OCI-LY7 (cell line): Measurements from ENCODE around the gene GATAD2B. TPM values are rescaled to one million over a fixed set of nuclear protein-coding genes. Genes with fewer than 3 reads are reported as not detected.
"Not testable (repeated sequence)": the region's sequence is repeated elsewhere in the genome, so short reads cannot be mapped to it uniquely, and the experiment has no call there.

Experiments
- BruUV-seq: library from RNA; stranded (reverse); fragments of 400-500 nt; replicated peaks from 2 replicates; lab custom pipeline; 2021; lab: Mats Ljungman, UMichigan
- CTCF ChIA-PET: fragments of 300-600 bp; sonication (Branson Sonifier 250); formaldehyde crosslinking; loops from one replicate; lab custom pipeline; 2022; ENCODE audit warnings: antibody characterized with exemption; ENCODE audit not compliant: unreplicated experiment; lab: Charles Lee
- POLR2A ChIA-PET: fragments of 300-600 bp; sonication (Branson Sonifier 250); formaldehyde crosslinking; loops from one replicate; lab custom pipeline; 2022; ENCODE audit warnings: antibody characterized with exemption; lab: Charles Lee
- DNase-seq: peaks from one replicate; pipeline ENCODE4 v3.0.0-alpha.2; 2015; ENCODE audit warnings: low spot score
- H2AFZ ChIP-seq: fragments of 200-600 bp; sonication (generic), shearing (Covaris generic); 2 replicates; pipeline ENCODE4 v1.6.1; 2014; ENCODE audit warnings: mild to moderate bottlenecking, antibody characterized with exemption, low read length, moderate library complexity
- H3K27ac ChIP-seq: fragments of 200-600 bp; sonication (generic); 2 replicates; pipeline ENCODE4 v1.5.1; 2014; ENCODE audit warnings: mixed run types, low read depth, mild to moderate bottlenecking, moderate library complexity, low read length, inconsistent platforms; ENCODE audit not compliant: poor library complexity, severe bottlenecking
- H3K36me3 ChIP-seq: fragments of 200-600 bp; sonication (generic); 2 replicates; pipeline ENCODE4 v1.6.1; 2014; ENCODE audit warnings: mild to moderate bottlenecking, antibody characterized with exemption, low read length, moderate library complexity, mixed read lengths; ENCODE audit not compliant: insufficient read depth
- H3K4me1 ChIP-seq: fragments of 200-600 bp; sonication (generic); 2 replicates; pipeline ENCODE4 v1.5.1; 2014; ENCODE audit warnings: mild to moderate bottlenecking, low read length; ENCODE audit not compliant: insufficient read depth, poor library complexity, severe bottlenecking
- H3K4me2 ChIP-seq: fragments of 200-600 bp; sonication (generic); 2 replicates; pipeline ENCODE4 v1.6.1; 2014; ENCODE audit warnings: mild to moderate bottlenecking, low read length
- H3K4me3 ChIP-seq: fragments of 200-600 bp; sonication (generic); 2 replicates; pipeline ENCODE4 v1.5.1; 2014; ENCODE audit warnings: mild to moderate bottlenecking, low read depth, low read length; ENCODE audit not compliant: poor library complexity, severe bottlenecking
- H3K79me2 ChIP-seq: fragments of 200-600 bp; sonication (generic); 2 replicates; pipeline ENCODE4 v1.6.1; 2016; ENCODE audit warnings: low read depth, mild to moderate bottlenecking, low read length, moderate library complexity, mixed read lengths; ENCODE audit not compliant: insufficient read depth
- H3K9me2 ChIP-seq: fragments of 200-600 bp; sonication (generic); 2 replicates; pipeline ENCODE4 v1.6.1; 2016; ENCODE audit warnings: mild to moderate bottlenecking, low read length, mixed read lengths; ENCODE audit not compliant: insufficient read depth
- H3K9me3 ChIP-seq: fragments of 200-600 bp; sonication (generic); 2 replicates; pipeline ENCODE4 v1.6.1; 2014; ENCODE audit warnings: mild to moderate bottlenecking, mixed run types, low read length, mixed read lengths
- H4K20me1 ChIP-seq: fragments of 200-600 bp; sonication (generic); 2 replicates; pipeline ENCODE4 v1.6.1; 2014; ENCODE audit warnings: mild to moderate bottlenecking, antibody characterized with exemption, low read length, moderate library complexity, mixed read lengths; ENCODE audit not compliant: insufficient read depth
- EZH2phosphoT487 ChIP-seq: fragments of 200-600 bp; sonication (generic); IDR thresholded peaks from 2 replicates; pipeline ENCODE4 v1.6.1; 2018; ENCODE audit warnings: low read depth, borderline replicate concordance, mild to moderate bottlenecking, mixed run types, antibody characterized with exemption, low read length, moderate library complexity, mixed read lengths
- intact Hi-C: fragments of 100-400 bp; cut with micrococcal nuclease; formaldehyde crosslinking; loops from one replicate; pipeline ENCODE4 v1.10.0; 2022; ENCODE audit not compliant: unreplicated experiment
- total RNA-seq, 2 experiments: library from RNA; depleted of rRNA in 1 of 2; stranded (reverse); fragments of >200 nt in 1 of 2; shearing (Covaris generic) in 1 of 2; gene quantifications; 2 replicates each; pipeline ENCODE4 v1.2.3, GENCODE V29; 2014 to 2022
- TF ChIP-seq, protein P1 (sequence below): fragments of 200-600 bp; sonication (generic); conservative IDR thresholded peaks from 2 replicates; pipeline ENCODE4 v1.5.1; 2014; ENCODE audit warnings: mild to moderate bottlenecking, antibody characterized with exemption, low read length, moderate library complexity, mixed read lengths

The GATAD2B gene
- total RNA-seq, 2 experiments from 2014 or later: 11.2 to 65.2 TPM

DNA sequence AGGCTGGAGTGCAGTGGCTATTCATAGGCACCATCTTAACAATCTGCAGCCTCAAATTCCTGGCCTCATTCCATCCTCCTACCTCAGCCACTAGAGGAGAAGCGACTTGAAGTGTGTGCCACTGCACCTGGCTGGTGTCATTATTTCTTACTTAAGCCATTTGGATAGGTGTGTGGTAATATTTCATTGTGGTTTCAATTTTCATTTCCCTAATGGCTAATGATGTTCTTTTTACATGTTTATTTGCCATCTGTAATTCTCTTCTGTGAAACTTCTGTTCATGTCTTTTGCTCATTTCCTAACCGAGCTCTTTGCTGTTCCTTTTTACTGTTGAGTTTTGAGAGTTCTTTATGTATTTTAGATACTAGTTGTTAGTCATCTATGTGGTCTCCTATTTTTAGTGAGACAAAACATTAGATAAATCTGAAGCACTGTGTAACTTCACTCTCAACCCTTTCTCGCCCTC, 80.7 kb downstream of the GATAD2B start:
- Histone ChIP-seq H3K4me3 (no peak overlapping the region), H3K4me2 (peak overlapping the region; percentile 53), H3K9me2 (no peaks in the 10 kb centered on the region), H3K36me3 (peaks cover 19% of the 10 kb centered on the region), H4K20me1 (no peaks in the 10 kb centered on the region), H3K9me3 (peaks cover 6% of the 10 kb centered on the region; the same call in 1 of the 2 replicates), H2AFZ (no peak overlapping the region), H3K4me1 (peaks cover 44% of the 10 kb centered on the region), H3K79me2 (peaks cover 58% of the 10 kb centered on the region), H3K27ac (peak overlapping the region; percentile 73)
- DNase-seq: peak; percentile 52
- ChIA-PET CTCF (no interaction called here), POLR2A (interaction anchor here (0.7 to 0.9 kb wide), 2 partner anchors 20 to 81 kb away, joined by 3 to 4 read pairs; partner anchors contain the start of gene GATAD2B)
- intact Hi-C loops: no loop called here
- TF ChIP-seq, protein P1, sequence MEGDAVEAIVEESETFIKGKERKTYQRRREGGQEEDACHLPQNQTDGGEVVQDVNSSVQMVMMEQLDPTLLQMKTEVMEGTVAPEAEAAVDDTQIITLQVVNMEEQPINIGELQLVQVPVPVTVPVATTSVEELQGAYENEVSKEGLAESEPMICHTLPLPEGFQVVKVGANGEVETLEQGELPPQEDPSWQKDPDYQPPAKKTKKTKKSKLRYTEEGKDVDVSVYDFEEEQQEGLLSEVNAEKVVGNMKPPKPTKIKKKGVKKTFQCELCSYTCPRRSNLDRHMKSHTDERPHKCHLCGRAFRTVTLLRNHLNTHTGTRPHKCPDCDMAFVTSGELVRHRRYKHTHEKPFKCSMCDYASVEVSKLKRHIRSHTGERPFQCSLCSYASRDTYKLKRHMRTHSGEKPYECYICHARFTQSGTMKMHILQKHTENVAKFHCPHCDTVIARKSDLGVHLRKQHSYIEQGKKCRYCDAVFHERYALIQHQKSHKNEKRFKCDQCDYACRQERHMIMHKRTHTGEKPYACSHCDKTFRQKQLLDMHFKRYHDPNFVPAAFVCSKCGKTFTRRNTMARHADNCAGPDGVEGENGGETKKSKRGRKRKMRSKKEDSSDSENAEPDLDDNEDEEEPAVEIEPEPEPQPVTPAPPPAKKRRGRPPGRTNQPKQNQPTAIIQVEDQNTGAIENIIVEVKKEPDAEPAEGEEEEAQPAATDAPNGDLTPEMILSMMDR: no peak
- TF ChIP-seq EZH2phosphoT487: no peak
- BruUV-seq: TSS peak; percentile 42

DNA sequence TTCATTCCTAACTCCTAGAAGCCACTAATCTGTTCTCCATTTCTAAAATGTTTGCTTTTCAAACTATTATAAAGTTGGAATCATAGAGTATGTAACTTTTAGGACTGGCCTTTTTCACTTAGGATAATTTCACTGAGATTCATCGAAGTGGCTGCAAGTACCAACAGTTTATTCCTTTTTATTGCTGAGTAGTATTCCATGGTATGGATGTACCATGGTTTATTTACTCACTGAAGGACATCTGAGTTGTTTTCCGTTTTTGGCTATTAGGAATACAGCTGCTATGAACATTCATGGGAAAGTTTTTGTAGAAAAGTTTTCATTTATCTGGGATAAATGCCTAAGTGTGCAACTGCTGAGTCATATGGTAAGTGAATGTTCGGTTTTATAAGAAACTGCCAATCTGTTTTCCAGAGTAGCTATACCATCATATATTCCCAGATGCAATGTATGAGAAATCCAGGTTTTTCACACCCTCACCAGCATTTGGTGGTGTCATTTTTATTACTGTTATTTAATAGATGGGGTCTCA, 81.2 kb downstream of the GATAD2B start:
- no peak overlapping the region for H3K4me3 ChIP-seq
- no peak overlapping the region for H2AFZ ChIP-seq
- H3K36me3 ChIP-seq: peaks cover 20% of the 10 kb centered on the region
- CTCF ChIA-PET: no interaction called here
- H3K9me3 ChIP-seq: peaks cover 6% of the 10 kb centered on the region; the same call in 1 of the 2 replicates
- no peak for DNase-seq
- H3K4me1 ChIP-seq: peaks cover 44% of the 10 kb centered on the region
- POLR2A ChIA-PET: interaction anchor here (0.6 to 0.9 kb wide), 2 partner anchors 24 to 81 kb away, joined by 3 to 4 read pairs; partner anchors contain the start of gene GATAD2B
- intact Hi-C loops: no loop called here
- no peaks in the 10 kb centered on the region for H3K9me2 ChIP-seq
- no TSS peak for BruUV-seq
- H3K79me2 ChIP-seq: peaks cover 63% of the 10 kb centered on the region
- peak overlapping the region; percentile 73 for H3K27ac ChIP-seq
- TF ChIP-seq, protein P1: no peak
- no peak for TF ChIP-seq EZH2phosphoT487
- H4K20me1 ChIP-seq: no peaks in the 10 kb centered on the region
- H3K4me2 ChIP-seq: peak overlapping the region; percentile 53

DNA sequence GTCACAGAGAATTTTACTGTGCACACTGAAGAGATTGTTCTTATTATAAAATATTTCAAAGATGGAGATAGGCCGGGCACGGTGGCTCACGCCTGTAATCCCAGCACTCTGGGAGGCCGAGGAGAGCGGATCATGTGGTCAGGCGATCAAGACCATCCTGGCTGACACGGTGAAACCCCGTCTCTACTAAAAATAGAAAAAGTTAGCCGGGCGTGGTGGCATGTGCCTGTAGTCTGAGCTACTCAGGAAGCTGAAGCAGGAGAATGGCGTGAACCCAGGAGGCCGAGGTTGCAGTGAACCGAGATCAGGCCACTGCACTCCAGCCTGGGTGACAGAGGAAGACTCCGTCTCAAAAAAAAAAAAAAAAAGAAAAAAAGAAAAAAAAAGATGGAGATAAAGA, 82.0 kb downstream of the GATAD2B start:
- H3K4me3 ChIP-seq, intact Hi-C loops, H4K20me1 ChIP-seq, H3K9me2 ChIP-seq, H2AFZ ChIP-seq, CTCF ChIA-PET, BruUV-seq, H3K9me3 ChIP-seq: not testable (repeated sequence)
- Histone ChIP-seq H3K27ac (peak overlapping the region; percentile 73), H3K36me3 (peaks cover 20% of the 10 kb centered on the region), H3K4me1 (peaks cover 44% of the 10 kb centered on the region), H3K4me2 (peak overlapping the region; percentile 53), H3K79me2 (peaks cover 59% of the 10 kb centered on the region)
- peak; percentile 47 for DNase-seq
- POLR2A ChIA-PET: interaction anchor here (3.3 kb wide), 1 partner anchor 12 kb away, joined by 10 read pairs; no protein-coding TSS in a partner anchor

DNA sequence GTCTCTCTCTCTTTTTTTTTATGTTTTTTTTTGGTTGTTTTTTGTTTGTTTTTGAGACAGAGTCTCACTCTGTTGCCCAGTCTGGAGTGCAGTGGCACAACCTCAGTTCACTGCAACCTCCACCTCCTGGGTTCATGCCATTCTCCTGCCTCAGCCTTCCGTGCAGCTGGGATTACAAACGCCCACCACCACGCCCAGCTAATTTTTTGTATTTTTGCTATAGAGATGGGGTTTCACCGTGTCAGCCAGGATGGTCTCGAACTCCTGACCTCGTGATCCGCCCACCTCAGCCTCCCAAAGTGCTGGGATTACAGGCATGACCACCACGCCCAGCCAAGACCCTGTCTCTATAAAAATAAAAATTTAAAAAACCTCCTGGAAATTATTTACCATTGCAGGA, 88.8 kb downstream of the GATAD2B start:
- H4K20me1 ChIP-seq, POLR2A ChIA-PET: not testable (repeated sequence)

More for the DNA sequence above, 88.8 kb downstream of the GATAD2B start:
- CTCF ChIA-PET, H3K9me2 ChIP-seq, H3K9me3 ChIP-seq, H3K4me3 ChIP-seq, H3K4me1 ChIP-seq, H3K4me2 ChIP-seq, DNase-seq, BruUV-seq, H3K27ac ChIP-seq, intact Hi-C loops, H2AFZ ChIP-seq, H3K36me3 ChIP-seq: not testable (repeated sequence)
- H3K79me2 ChIP-seq: peaks cover 45% of the 10 kb centered on the region; the same call in 1 of the 2 replicates
